GM12878 (cell line): Measurements from ENCODE around the gene SHC1.
A peak's percentile ranks its signal among the peaks of the same experiment; 100 is the strongest.

Experiments
- BCL11A ChIP-seq: IDR thresholded peaks from 2 replicates; pipeline ENCODE4 v1.6.1; 2011; ENCODE audit warnings: low read depth, low read length
- BCL3 ChIP-seq: IDR thresholded peaks from 2 replicates; pipeline ENCODE4 v1.6.1; 2011; ENCODE audit warnings: borderline replicate concordance, low read depth, mild to moderate bottlenecking, moderate library complexity, low read length; ENCODE audit not compliant: insufficient read depth, poor library complexity, severe bottlenecking
- CBX3 ChIP-seq: fragments of 200-600 bp; sonication (generic); IDR thresholded peaks from 2 replicates; pipeline ENCODE4 v1.6.1; 2016; ENCODE audit warnings: low read depth, borderline replicate concordance
- CTCF ChIP-seq, 3 experiments: IDR thresholded peaks in 2 of 3; conservative IDR thresholded peaks in 1 of 3; 2 replicates each; pipeline ENCODE4 v1.5.1; 2011; ENCODE audit warnings: low read depth in 3 of 3, low read length in 3 of 3, mild to moderate bottlenecking in 3 of 3, control low read depth in 2 of 3, moderate library complexity in 2 of 3, inconsistent platforms in 1 of 3, mixed read lengths in 1 of 3; ENCODE audit not compliant: control insufficient read depth in 2 of 3, insufficient read depth in 1 of 3; ENCODE audit errors: extremely low read depth in 1 of 3
- EP300 ChIP-seq, 2 experiments: fragments of 150-350 bp in 1 of 2; IDR thresholded peaks; 2 replicates each; pipeline ENCODE4 v1.6.1; 2011 to 2012; ENCODE audit warnings: low read depth in 2 of 2, low read length in 2 of 2, borderline replicate concordance in 1 of 2, improper control_type of control experiment in 1 of 2, inconsistent platforms in 1 of 2; ENCODE audit not compliant: control insufficient read depth in 1 of 2
- FOS ChIP-seq: IDR thresholded peaks from 3 replicates; pipeline ENCODE4 v1.6.1; 2011; ENCODE audit warnings: borderline replicate concordance; ENCODE audit not compliant: insufficient read length; ENCODE audit errors: extremely low read depth
- JUND ChIP-seq: IDR thresholded peaks from 2 replicates; pipeline ENCODE4 v1.6.1; 2012; ENCODE audit warnings: low read depth, mild to moderate bottlenecking, low read length, improper control_type of control experiment, moderate library complexity
- MXI1 ChIP-seq: fragments of 150-350 bp; IDR thresholded peaks from 2 replicates; pipeline ENCODE4 v1.6.1; 2011; ENCODE audit warnings: low read depth, mild to moderate bottlenecking, inconsistent platforms, low read length, improper control_type of control experiment
- RBBP5 ChIP-seq: fragments of 200-600 bp; sonication (generic); conservative IDR thresholded peaks from 2 replicates; pipeline ENCODE4 v1.6.1; 2016
- SUZ12 ChIP-seq: fragments of 200-600 bp; sonication (generic); IDR thresholded peaks from one replicate; pipeline ENCODE4 v1.6.1; 2018; ENCODE audit warnings: antibody characterized with exemption, mild to moderate bottlenecking; ENCODE audit not compliant: unreplicated experiment
- ZNF274 ChIP-seq: IDR thresholded peaks from one replicate; pipeline ENCODE4 v1.8.0; 2011; ENCODE audit not compliant: insufficient read length, insufficient read depth

DNA sequence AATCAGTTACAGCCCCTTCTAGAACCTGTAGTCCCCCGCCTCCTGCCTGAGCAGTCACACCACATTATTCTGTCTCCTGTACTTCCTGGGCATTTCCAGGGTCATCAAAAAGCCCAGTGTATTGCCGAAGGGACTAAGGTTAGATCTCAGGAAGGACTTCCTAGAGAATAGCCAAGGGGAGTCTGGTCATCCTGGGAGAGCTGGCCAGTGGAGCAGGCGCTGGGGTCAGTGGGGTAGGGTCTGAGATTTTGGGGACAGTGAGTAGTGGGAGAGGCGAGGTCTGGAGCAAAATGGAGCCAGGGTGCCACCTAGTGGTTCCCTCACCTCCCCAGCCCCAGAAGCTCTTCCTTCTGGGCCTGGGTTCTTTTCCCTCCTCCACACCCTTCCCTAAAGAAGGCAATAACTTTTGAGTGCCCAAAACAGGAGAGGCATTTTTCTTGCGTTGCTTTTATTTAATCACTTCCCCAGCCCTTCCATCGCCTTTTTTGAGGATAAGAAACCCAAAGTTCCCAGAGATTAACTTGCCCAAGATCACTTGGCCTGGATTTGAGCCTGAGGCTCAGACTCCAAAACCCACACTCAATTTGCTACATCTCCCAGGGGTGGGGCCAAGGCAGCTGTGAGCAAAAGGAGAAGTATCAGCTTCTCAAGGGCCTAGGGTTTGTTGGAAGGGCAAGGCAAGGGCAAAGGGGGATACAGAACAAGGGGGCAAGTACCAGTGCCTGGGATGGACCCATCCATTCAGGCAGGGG, 26.7 kb downstream of the SHC1 start:
- TF ChIP-seq CBX3 (no peak), CTCF (IDR thresholded peaks at IDR 0.05 in 2 of 3, conservative IDR thresholded peaks at IDR 0.05 in 1 of 3; ENCODE audit: control insufficient read depth in 2 of 3, extremely low read depth in 1 of 3, insufficient read depth in 1 of 3, low read depth in 3 of 3, low read length in 3 of 3) (peak; percentile 88 to 90 (median 89)), BCL3 (no peak), ZNF274 (no peak), FOS (no peak), JUND (no peak), SUZ12 (no peak), EP300 (IDR thresholded peaks at IDR 0.05; ENCODE audit: borderline replicate concordance in 1 of 2, control insufficient read depth in 1 of 2, low read depth in 2 of 2, low read length in 2 of 2) (no peak), MXI1 (no peak), BCL11A (no peak), RBBP5 (no peak)
